Type B pancreatic cell (in vitro differentiated cells): ENCODE results near the gene YDJC. TPM values are rescaled to one million over a fixed set of nuclear protein-coding genes. Genes with fewer than 3 reads are reported as not detected.
"Not testable (repeated sequence)": the region's sequence is repeated elsewhere in the genome, so short reads cannot be mapped to it uniquely, and the experiment has no call there.

Experiments used
- DNase-seq: peaks from one replicate; pipeline ENCODE4 v3.0.0; 2021; ENCODE audit warnings: mixed read lengths; ENCODE audit not compliant: unreplicated experiment; ENCODE audit errors: extremely low spot score
- H3K27ac Mint-ChIP-seq: 2 replicates; pipeline ENCODE4 v1.8.0; 2021; ENCODE audit warnings: mild to moderate bottlenecking, mixed read lengths
- H3K27me3 Mint-ChIP-seq: 2 replicates; pipeline ENCODE4 v1.8.0; 2021; ENCODE audit warnings: mixed read lengths
- H3K36me3 Mint-ChIP-seq: 2 replicates; pipeline ENCODE4 v1.8.0; 2021; ENCODE audit warnings: mixed read lengths
- H3K4me1 Mint-ChIP-seq: one replicate; pipeline ENCODE4 v1.8.0; 2021; ENCODE audit warnings: mixed read lengths; ENCODE audit not compliant: unreplicated experiment
- H3K4me3 Mint-ChIP-seq: 2 replicates; pipeline ENCODE4 v1.8.0; 2021; ENCODE audit warnings: mild to moderate bottlenecking, mixed read lengths
- H3K9me3 Mint-ChIP-seq: 2 replicates; pipeline ENCODE4 v1.8.0; 2021; ENCODE audit warnings: mixed read lengths
- CTCF ChIP-seq: fragments of 200-600 bp; sonication (generic); conservative IDR thresholded peaks from 2 replicates; pipeline ENCODE4 v1.5.0; 2021; ENCODE audit warnings: antibody characterized with exemption, mild to moderate bottlenecking
- total RNA-seq: library from RNA; stranded (reverse); gene quantifications from 2 replicates; pipeline ENCODE4 v1.2.1, GENCODE V29; 2021; ENCODE audit warnings: low replicate concordance

Gene YDJC
- total RNA-seq, 1 donor from 2014 or later: 20.7 TPM

DNA sequence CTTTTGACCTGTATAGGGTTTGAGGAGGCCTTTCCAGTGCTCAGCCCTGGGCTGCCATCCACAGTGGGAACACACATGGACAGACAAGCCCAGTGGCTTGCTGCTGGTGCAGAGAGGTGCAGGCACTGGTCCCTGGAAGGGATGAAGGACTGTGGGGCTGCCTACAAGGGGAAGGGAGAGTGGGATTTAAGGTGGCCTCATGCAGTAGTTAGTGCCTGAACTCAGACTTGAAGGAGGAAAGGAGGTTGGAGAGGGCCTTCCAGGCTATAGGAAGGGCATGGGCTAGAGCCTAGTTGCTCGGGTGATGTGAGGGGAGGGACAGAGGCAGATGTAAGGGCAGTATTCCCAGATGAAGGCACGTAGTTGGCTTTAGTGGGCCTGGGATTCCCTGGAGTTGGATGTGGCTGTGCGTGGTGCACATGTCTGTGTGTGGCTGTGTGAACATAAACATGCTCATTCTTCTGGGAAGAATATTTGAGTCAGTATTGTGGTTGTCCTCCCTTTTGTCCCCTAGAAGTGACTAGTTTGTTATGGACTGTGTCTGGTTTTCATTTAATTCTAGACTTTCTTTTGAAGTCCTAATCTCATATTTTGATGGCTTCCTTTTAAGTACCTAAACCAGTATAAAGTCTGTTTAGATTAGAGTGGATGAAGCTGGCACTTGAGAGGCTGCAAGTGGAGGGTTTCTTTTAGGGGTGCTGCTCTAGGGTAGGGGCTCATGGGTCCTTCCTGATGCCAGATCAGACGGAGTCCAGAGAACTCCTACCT is 18.4 kb downstream of the YDJC start:
- TF ChIP-seq CTCF: no peak
- Mint-ChIP-seq H3K4me1 (peaks cover 11% of the 10 kb centered on the region), H3K4me3 (peak overlapping the region; percentile 41), H3K9me3 (no peaks in the 10 kb centered on the region), H3K27ac (no peak overlapping the region), H3K27me3 (no peaks in the 10 kb centered on the region), H3K36me3 (peaks cover 29% of the 10 kb centered on the region)
- no peak for DNase-seq

DNA sequence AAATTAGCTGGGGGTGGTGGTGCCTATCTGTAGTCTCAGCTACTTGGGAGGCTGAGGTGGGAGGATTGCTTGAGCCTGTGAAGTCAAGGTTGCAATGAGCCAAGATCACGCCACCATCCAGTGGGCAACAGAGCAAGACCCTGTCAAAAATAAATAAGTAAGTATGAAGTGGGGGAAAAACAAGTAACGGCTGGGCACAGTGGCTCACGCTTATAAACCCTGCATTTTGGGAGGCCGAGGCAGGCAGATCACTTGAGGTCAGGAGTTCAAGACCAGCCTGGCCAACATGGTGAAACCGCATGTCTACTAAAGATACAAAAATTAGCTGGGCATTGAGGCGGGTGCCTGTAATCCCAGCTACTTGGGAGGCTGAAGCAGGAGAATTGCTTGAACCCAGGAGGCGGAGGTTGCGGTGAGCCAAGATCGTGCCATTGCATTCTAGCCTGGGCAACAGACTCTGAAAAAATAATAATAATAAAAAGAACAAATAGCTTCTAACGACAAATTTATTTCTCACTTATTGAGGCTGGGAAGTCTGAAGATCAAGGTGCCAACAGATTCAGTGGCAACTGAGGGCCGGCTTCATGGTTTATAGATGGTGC is 20.2 kb downstream of the YDJC start:
- not testable (repeated sequence) for H3K27me3 Mint-ChIP-seq, H3K4me1 Mint-ChIP-seq, H3K4me3 Mint-ChIP-seq, H3K9me3 Mint-ChIP-seq, DNase-seq, H3K27ac Mint-ChIP-seq
- peaks cover 22% of the 10 kb centered on the region for H3K36me3 Mint-ChIP-seq

DNA sequence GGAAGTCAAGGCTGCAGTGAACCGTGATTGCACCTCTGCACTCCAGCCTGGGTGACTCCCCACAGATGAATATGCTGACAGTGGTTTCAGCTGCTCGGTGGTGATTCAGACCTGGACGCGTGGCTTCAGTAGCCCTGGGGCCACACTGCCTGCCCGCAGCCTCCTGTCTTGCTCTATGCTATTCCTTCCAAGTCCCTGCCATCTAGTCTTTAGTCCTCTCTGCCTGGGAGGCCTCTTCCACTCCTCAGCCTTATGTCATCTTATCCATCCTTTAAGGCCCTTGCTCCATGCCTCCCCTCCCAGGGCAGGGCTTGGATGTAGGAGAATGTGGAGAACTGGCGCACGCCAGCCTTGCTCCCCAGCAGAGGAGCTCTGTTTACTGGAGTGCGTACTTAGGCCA is 23.0 kb downstream of the YDJC start:
- no peak overlapping the region for H3K4me3 Mint-ChIP-seq
- peaks cover 10% of the 10 kb centered on the region for H3K36me3 Mint-ChIP-seq
- peaks cover 5% of the 10 kb centered on the region for H3K4me1 Mint-ChIP-seq
- no peaks in the 10 kb centered on the region for H3K9me3 Mint-ChIP-seq
- no peak for DNase-seq
- no peak for TF ChIP-seq CTCF
- no peaks in the 10 kb centered on the region for H3K27me3 Mint-ChIP-seq
- H3K27ac Mint-ChIP-seq: no peak overlapping the region

GRCh38 chr22:21605887-21606564 is 23.8 kb downstream of the YDJC start:
- no peak for DNase-seq
- peaks cover under 1% of the 10 kb centered on the region for H3K4me1 Mint-ChIP-seq
- H3K36me3 Mint-ChIP-seq: peaks cover 4% of the 10 kb centered on the region
- no peak overlapping the region for H3K4me3 Mint-ChIP-seq
- no peaks in the 10 kb centered on the region for H3K27me3 Mint-ChIP-seq
- no peak for TF ChIP-seq CTCF
- no peak overlapping the region for H3K27ac Mint-ChIP-seq
- H3K9me3 Mint-ChIP-seq: no peaks in the 10 kb centered on the region

DNA sequence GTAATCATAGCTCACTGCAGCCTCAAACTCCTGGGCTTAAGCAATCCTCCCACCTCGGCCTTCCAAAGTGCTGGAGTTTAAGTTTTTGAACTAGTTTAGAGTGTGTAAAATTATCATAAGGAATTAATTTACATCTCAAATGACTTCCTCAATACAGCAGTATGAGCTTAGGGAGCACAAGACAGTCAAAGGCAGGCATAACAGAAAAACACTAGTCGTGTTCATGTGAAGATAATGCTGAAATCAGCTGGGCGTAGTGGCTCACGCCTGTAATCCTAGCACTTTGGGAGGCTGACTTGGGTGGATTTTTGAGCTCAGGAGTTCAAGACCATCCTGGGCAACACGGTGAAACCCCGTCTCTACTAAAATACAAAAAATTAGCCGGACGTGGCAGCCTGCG is 25.8 kb downstream of the YDJC start:
- Mint-ChIP-seq H3K9me3 (no peaks in the 10 kb centered on the region), H3K36me3 (peaks cover 6% of the 10 kb centered on the region), H3K4me1 (no peaks in the 10 kb centered on the region), H3K27me3 (no peaks in the 10 kb centered on the region), H3K27ac (no peak overlapping the region), H3K4me3 (no peak overlapping the region)
- no peak for DNase-seq
- no peak for TF ChIP-seq CTCF

DNA sequence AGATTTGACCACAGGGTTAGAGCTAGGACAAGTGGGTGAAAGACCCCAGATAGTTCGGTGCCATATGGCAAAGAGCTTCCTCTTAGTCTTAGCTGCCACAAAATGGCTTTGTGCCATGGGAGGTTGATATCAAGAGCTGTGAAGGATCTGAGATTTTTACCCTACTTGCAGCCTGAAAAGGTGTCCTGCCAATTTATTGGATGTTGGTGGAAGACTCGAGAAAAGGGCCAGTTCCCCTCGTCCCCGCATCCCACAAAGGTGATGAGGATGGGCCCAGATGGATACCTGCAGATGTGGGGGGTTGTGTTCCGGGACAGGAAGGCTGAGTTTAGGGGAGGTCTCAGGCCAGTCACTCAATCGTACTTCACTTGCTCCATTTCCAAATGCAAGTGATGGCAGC is 27.2 kb downstream of the YDJC start:
- Mint-ChIP-seq H3K27me3 (no peaks in the 10 kb centered on the region), H3K27ac (no peak overlapping the region)

More for the DNA sequence above, 27.2 kb downstream of the YDJC start:
- no peak overlapping the region for H3K4me3 Mint-ChIP-seq
- DNase-seq: no peak
- peaks cover 8% of the 10 kb centered on the region for H3K36me3 Mint-ChIP-seq
- TF ChIP-seq CTCF: no peak
- H3K4me1 Mint-ChIP-seq: no peaks in the 10 kb centered on the region
- no peaks in the 10 kb centered on the region for H3K9me3 Mint-ChIP-seq
